Stimulated activated CD8-positive, alpha-beta memory T cell treated with anti-CD3 and anti-CD28 coated beads, Interleukin-15, amount 100 ng/mL, for 1 hour (primary cell): ENCODE measurements around the gene TRPV3.
"Not testable (repeated sequence)": the region's sequence is repeated elsewhere in the genome, so short reads cannot be mapped to it uniquely, and the experiment has no call there.

Experiments used
- DNase-seq: peaks from one replicate; pipeline ENCODE4 v3.0.0-alpha.2; 2020; ENCODE audit warnings: low read depth

The TRPV3 gene

DNA sequence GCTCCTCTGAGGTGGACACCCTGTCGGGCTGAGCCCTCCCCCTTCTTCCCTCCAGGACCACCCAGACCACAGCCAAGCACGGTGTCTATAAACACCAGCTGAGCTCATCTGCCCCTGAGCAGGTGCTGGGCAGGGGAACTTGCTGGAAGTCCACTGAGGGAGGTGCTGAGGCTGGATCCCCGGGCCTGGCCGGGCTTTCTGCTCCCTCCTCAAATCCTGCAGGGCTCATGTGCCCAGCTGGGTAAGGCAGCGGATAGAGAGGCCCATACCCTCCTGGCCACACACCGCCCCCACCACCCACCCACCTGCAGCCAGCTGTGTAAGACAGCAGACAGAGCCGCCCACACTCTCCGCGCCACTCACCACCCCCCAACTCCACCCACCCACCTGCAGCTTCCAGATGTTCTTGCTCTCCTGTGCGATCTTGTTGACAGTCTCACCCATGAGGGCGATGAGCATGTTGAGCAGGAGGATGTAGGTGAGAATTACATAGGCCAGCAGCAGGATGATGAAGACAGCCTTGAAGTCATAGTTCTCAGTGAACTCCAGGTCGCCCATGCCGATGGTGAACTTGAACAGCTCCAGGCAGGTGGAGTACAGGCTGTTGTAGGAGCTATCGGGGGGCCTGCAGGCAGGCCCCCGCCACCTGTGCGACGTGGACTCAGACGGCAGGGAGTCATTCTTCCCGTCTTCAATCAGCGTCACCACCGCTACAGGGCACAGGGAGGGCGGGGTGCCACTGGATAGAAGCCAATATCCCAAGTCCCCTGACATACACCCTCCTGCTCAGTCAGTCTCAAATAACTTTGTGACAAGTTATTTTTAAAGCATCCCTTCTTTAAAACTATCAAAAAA lies 15.9 kb upstream of the TRPV3 start:
- no peak for DNase-seq

DNA sequence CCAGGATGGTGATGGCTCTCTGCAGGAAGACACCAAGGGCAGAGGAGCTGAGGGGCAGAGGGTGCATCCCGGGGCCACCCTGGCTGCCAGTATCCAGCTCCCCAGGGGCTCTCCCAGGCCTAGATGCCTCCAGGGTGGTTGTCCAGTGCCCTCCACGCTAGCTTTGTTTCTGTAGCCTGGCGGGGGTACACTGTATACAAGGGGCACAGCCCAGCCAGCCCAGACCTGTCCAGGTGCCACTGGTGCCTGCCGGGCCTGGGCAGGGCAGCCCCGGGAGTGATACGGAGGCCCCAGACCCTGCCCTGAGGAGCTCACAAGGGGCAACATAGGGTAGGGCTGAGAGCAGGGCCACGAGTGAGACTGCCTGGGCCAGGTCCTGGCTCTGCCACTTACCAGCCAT lies 14.6 kb upstream of the TRPV3 start:
- DNase-seq: no peak

DNA sequence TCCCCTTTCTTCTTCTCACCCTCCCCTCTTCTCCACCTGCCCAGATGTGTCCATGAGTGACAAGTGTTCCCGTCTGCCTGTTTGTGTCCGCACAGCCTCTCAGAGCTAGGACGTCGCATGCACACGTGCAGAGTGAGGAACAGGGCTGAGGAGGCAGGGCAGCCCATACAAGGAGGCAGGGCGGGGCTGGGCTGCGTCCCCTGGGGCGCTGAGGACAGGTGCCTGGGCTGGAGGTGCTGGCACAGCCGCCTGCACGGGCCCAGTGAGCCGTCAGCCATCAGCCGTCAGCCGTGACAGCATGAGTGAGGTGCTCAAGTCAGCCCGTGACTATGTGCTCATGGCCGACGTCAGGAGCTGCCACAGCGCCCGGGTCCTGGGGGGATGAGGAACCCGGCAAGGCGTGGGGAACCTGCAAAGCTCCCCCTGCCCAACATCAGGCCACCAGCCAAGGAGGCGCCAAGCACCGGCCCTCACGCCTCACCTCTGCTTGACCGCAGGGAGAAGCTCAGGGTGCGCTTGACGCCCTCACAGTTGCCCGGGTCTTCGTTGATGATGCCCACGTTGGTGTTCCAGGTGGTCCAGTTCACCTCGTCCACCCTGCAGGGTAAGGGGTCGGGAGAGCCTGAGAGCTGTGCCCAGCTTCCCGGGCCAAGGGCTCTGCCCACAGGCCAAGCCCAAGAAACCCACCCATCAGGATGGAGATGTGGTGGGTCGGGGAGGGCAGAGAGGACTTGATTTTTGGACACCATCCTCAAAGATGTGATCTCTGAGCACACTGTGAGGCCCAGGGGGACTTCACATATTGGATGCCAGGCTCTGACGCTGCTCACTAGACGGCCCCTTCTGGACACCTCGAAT lies 13.7 kb upstream of the TRPV3 start:
- DNase-seq: no peak

DNA sequence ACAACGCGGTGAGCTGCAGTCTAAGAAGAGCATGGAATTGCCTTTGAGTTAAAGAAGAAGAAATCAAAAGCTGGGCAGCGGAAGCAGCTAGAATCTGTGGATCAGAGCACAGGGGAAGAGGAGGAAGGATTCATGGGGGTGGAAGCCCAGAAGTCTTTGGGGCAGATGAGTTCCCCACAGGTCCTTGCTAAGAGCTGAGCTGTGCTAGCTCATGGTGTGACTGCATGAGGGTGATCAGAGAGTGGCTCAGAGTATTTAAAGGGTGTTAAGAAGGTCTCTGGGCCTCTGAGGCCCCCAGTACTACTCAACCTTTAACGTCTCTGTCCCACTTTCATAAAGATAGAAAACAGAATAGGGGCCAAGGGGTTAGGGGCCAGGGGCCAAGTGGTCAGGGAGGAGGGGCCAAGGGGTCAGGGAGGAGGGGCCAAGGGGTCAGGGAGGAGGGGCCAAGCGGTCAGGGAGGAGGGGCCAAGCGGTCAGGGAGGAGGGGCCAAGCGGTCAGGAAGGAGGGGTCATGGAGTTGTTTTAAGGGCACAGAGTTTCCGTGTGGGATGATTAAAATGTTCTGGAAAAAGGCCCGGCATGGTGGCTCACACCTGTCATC lies 12.0 kb upstream of the TRPV3 start:
- DNase-seq: no peak

DNA sequence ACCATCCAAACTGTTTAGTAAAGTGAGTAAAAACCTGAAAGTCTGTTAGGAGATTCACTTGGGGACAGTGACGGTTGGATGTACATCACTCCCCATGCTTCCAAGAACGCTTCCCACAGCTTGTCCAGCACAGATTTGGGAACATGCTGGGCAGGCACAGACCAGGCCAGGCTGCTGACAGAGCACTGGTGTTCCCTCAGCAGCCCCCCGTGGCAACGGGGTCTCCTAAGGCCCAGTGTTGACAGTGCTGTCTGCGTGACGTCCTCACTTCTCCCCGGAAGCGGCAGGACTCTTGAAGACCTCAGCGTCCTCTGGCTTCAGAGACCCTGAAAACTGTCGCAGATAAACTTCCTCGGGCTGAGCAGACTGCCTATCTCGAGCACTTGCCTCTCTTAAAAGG lies 8.9 kb upstream of the TRPV3 start:
- DNase-seq: no peak

DNA sequence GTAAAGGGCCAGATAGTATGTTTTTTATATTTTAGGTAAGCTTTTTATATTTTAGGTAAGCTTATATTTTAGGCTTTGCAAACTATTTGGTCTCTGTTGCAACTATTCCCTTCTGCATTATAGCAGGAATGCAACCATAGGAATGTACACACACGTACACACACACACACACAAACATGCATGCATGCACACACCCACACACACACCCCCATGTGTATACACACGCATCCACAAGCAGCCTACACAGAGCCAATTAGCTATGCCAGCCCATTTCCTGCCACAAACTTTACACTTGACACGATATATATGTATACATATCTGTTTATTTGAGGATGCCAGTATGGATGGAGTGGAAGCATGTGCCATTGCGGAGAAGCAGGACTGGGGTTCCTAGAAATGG lies 7.5 kb upstream of the TRPV3 start:
- DNase-seq: no peak

DNA sequence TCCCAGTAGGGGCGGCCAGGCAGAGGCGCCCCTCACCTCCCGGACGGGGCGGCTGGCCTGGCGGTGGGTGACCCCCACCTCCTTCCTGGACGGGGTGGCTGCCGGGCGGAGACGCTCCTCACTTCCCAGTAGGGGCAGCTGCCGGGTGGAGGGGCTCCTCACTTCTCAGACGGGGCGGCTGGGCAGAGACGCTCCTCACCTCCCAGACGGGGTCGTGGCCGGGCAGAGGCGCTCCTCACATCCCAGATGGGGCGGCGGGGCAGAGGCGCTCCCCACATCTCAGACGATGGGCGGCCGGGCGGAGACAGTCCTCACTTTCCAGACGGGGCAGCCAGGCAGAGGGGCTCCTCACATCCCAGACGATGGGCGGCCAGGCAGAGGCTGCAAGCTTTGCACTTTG lies 6.6 kb upstream of the TRPV3 start:
- DNase-seq: not testable (repeated sequence)

DNA sequence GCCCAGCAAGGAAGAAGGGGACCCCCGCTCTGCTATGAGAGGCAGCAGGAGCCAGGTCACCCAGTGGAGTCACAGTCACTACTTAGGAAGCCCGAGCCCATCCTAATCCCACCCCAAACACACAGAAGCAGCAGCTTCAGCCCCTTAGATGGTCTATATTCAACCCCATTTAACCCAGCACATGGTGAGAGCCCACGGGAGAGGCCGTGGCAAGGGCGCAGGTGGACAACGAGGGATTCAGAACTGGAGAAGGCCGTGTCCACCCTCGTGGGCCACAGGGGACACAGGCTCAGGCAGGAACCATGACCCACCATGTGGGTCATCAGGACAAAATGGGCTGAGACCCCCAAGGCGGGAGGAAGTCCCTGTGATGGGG lies 1.6 kb upstream of the TRPV3 start:
- no peak for DNase-seq

DNA sequence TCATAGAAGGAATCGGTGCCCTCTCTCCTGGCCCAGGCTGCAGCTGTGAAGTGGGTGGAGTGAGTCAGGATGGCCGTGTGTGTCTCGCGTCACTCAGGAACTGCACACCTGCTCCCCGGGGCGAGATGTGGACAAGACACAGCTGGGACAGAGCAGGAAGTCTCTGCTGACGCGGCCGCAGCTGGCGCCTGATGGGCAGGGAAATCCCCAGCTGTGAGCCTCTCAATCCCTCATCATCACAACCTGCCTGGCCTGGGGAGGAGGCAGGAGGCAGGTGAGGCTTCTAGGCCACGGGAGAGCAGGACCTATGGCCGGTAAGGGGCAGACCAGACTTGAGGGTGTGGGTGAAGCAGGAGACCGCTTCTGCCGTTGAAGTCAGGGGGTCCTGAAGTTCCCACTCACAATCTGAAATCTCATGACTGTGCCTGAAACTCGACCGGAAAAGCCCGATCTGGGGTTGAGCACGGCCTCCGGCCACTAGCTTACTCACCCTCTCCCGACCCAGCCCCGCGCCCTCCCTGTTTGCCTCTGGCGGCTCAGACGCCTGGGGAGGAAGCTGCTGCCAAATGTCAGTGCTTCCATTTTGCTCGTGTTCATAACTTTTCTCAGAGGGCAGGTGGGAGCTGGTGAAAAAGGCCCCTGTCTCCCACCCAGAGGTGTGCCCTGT lies 1.1 kb upstream of the TRPV3 start:
- no peak for DNase-seq

DNA sequence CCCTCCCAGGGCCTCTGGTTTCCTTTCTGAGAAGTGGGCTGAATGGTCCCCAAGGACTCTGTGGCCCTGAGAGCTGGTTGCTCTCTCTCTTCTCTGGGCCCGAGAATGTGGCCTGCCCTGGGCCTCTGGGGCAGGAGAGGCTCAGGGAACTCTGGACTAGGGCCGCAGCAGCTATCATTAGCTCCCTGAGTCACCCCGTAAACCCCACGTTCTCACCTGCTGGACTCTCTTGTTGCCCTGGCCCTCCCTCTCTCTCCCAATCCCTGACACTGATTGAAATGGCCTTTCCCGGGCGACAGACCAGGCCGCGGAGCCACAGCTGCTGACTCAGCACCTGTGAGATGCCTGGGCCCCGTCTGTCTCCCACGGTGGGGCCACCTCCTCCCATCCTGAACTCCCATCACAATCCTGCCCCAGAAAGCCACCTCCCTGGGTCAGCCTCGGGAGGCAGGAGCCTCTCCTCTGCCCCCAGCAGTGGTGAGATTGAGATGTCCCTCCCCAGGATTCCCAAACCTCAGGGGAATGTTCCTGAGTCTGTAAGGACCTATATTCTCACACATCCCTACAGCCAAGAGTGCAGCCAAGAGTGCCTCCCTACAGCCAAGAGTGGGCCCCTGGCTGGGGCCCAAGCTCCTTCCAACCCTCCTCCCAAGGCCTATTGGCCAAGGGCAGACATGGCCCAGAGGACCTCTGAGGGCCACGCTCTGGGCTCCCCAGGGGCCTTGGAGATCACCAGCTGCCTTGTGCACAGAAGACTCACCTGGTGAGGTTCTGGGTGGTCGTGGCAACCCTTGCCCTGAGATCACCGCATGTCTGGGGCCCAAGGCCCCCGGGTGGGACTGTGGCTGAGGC lies 470 bp downstream of the TRPV3 start:
- DNase-seq: no peak

DNA sequence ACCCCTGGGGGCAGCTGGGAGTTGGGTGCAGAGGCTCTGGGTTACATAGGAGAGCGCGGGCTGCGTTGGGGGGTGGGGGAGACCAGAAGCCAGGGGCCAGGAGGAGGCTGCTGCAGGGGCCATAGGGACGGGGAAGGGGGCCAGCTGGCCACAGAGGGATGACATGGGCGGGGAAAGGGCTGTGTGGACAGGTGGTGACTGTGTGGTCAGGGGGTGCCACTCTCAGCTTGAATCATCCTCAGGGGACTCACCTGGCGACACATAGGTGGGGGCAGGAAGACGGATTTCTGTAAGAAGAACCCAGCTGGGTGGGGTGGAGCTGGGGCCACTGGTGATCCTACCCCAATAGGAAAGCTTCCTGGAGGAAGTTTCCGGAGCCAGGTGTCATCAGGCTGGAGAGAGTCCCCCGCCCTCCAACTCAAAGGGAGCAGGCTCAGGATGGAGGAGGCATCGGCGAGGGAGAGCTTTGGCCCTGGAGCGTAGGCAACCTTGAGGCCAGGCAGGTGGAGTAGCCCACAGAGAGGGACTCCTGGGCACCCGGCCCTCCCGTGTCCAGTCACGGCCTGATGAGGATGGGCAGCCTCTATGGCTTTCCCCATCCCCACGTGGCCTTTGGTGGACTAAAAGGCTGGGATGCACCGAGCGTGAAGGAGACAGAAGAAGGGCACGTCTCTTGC lies 1.2 kb downstream of the TRPV3 start:
- no peak for DNase-seq

DNA sequence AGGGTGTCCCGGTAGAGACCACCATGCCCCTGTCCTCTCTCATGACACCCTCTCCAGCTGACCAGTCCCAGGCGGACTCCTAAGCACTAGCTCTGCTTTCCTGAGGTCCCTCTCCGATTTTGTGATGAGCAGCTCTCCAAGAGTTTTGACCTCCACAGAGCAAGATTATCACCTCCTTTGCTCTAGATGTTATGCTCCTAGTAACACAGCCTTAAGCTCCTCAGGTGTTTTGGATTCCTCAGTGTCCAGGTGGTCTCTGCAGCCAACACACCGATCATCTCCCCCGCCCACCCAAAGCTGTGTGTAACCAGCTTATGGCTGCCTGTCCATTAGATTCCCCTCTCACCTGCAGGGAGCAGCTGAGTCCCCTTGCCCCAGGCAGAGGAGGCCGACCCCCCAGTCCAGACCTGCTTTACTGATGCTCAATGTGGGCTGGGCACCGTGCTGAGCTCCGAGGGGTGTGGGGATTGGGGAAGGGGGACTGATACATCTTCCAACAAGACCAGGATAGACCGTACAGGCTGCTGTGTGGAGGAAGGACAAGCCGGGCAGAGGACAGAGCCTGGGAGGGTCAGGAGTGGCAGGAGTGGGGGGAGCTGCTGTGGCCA lies 2.3 kb downstream of the TRPV3 start:
- DNase-seq: no peak

DNA sequence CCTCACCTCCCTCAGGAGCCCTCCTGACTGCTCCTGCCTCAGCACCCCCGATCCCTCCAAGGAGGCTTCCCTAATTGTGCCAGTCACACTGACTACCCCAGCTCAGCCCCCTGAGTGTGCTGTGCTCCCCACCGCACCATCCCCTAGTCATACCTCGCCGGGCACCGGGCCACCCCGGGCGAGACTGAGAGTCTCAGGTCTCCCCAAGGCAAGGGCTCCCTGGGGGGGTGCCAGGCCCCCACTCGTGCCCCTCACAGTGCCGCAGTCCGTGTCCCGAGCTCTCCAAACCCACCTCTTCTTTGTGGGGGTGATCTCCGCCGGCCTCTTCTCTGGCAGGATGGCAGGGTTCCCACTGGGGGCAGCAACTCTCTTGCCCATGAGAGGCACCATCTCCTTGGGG lies 3.2 kb downstream of the TRPV3 start:
- no peak for DNase-seq

DNA sequence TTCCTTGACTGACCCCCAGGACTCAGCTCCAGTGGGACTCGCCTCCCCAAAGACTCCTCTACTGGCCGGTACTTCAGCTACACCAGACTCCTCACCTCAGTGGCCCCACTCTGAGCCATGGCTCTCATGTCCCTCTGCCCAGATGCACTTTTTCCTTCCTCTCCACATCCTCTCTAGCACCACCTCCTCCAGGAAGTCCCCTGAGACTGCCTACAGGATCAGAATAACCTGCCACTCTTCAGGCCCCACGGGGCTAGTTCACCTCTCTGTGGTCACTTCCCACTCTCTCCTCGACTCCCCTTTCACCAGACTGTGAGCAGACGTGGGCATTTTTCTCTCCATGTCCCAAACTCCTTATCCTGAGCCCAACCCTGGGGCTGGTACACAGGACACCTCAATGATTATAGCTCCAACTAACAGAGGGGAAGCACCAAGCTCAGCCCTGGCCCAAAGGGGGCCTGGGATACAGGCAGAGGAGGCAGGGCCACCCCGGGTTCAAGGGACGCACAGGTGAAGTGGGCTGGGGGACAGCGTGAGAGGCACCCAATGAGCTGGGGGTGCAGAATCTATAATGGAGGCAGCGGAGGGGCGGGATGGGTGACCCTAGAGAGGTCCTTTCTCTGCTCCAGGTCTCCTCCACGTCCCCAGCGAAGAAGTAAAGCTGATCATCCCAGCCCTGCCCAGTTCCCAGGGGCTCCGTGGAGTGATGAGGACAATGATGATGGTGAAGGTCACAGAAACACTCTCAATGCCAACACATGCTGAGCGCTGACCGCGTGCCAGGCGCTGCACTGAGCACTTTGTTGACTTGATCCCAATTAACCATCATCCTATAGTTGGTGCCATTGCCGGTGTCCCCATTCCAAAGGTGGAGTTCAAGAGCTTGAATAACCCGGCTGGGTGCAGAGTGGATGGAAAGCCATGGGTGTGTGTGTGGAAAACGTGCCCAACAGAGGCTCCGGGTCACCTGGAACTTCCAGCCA lies 3.9 kb downstream of the TRPV3 start:
- no peak for DNase-seq

DNA sequence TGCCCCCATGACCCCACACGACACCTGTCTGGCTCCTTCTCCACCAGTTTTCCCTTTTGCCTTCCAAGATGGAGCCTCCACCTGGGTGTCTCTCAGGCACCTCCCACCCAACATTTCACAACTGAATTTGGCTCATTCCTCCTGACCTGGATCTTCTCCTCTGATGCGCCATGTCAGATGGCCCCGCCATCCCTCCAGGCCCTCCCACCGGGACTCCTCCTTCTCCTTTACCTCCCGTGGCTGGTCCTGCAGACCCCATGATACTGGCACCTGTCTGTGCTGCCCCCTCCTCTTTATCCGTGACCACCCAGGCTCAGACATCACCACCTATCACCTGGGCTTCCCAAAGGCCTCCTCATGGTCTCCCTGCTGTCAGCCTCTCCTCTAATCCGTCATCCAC lies 4.7 kb downstream of the TRPV3 start:
- DNase-seq: no peak

DNA sequence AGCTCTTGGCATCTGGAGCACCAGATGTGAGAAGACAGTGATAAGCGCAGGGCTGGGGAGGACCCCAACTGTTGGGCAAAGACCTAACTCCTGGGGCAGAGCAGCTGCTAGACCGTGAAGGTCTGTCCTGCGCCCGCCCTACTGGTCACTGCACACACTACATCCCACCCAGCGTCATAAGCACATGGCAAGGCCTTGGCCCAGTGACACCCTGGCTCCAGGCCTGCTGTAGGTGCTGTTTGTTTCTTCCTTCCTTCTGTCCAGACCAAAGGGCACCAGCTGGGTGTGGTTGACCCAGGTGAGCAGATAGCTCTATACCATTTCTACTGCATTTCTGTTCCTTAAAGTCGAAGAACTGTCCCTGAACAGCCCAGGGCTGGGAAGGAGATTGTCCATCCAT lies 6.4 kb downstream of the TRPV3 start:
- no peak for DNase-seq

DNA sequence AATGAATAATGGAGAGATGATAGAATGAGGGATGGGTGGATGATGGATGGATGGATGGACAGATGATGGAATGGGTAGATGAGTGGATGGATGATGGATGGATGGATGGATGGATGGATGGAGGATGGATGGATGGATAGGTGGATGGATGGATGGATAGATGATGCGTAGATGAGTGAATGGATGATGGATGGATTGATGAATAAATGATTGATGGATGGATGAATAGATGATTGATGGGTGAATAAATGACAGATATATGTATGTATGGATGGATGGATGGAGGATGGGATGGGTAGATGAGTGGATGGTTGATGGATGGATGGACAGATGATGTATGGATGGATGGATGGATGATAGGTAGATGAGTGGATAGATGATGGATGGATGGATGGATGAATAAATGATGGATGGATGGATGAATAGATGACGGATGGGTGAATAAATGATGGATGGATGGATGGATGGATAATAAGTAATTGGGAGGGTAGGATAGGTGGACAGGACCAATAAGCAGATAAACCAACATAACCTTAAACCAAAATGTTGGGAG lies 7.9 kb downstream of the TRPV3 start:
- DNase-seq: no peak

DNA sequence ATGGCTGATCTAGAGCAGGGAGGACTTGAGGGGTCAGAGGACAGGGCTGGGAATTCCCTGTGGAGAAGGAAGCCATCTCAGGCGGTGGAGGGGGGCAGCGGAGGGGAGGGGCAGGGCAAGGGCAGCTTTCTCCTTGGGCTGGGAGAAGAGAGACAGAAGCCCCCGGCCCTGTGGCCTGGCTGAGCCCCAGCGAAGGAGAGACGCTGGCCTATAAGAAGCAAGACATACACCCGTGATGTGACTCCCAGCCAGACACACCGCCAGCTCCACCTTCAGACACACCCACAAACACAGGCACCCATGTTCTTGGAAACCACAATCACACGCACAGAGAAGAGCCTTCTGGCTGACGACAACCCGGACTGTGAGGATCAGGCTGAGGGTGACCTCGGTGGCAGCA lies 10.0 kb downstream of the TRPV3 start:
- DNase-seq: no peak

DNA sequence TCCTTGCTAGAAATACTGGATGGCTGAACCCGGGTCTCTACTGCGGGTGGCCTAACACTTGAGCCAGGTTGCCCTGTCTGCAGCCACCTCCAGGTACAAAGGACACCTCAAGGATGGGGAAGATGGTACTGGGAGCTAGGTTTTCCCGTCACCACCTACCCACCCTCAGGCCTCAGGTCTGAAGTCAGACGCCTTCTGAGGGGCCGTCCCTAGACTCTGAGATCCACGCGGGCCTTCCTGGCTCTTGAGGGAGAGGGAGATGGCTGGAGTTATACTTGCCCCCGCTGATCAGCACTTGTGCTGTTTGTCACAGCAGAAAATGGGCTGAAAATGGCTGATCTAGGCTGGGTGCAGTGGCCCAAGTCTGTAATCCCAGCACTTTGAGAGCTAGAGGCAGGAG lies 10.6 kb downstream of the TRPV3 start:
- no peak for DNase-seq
